GM13977 (cell line): ENCODE data around the gene NAXE.

Experiments
- DNase-seq: peaks from one replicate; pipeline ENCODE4 v3.0.0; 2012; ENCODE audit warnings: low spot score
- CTCF ChIP-seq: IDR thresholded peaks from 2 replicates; pipeline ENCODE4 v1.5.1; 2012; ENCODE audit warnings: mild to moderate bottlenecking, control low read depth; ENCODE audit not compliant: insufficient read depth; ENCODE audit errors: extremely low read depth, missing control alignments
- in situ Hi-C: fragments of 300-500 bp; cut with MboI; formaldehyde crosslinking; loops from one replicate; pipeline ENCODE4 v1.12.0; 2022; ENCODE audit warnings: low sequenced_read_pairs, low pct_unique_long_range_greater_than_20kb, mixed read lengths, inconsistent platforms; ENCODE audit not compliant: unreplicated experiment

Gene NAXE

GRCh38 chr1:156642265-156643048, 50.9 kb downstream of the NAXE start:
- in situ Hi-C loops, result no loop called here
- TF ChIP-seq CTCF, result no peak
- no peak for DNase-seq

- no peak for DNase-seq
- in situ Hi-C loops, result no loop called here
- no peak for TF ChIP-seq CTCF
Observed at GRCh38 chr1:156643049-156643777, 51.6 kb downstream of the NAXE start.

GRCh38 chr1:156643778-156644092, 52.2 kb downstream of the NAXE start:
- peak; percentile 79 for DNase-seq
- no peak for TF ChIP-seq CTCF
- in situ Hi-C loops, result no loop called here
